Fibroblast of lung (primary cell): ENCODE data around the gene GNB1L. TPM values are rescaled to one million over a fixed set of nuclear protein-coding genes. Genes with fewer than 3 reads are reported as not detected.
A peak's percentile ranks its signal among the peaks of the same experiment; 100 is the strongest.

Experiments
- DNase-seq, 2 donors: peaks; one replicate each; pipeline versions ENCODE4 v3.0.0 to v3.0.0-alpha.2; 2010; ENCODE audit warnings: low read depth in 2 of 2
- H2AFZ ChIP-seq: 2 replicates; pipeline ENCODE4 v1.5.1; 2012; ENCODE audit warnings: low read length, control low read depth, inconsistent platforms
- H3K27ac ChIP-seq: 2 replicates; pipeline ENCODE4 v1.5.1; 2011; ENCODE audit warnings: low read length, control low read depth; ENCODE audit not compliant: insufficient read depth
- H3K27me3 ChIP-seq: 2 replicates; pipeline ENCODE4 v1.5.1; 2011; ENCODE audit warnings: mild to moderate bottlenecking, low read length; ENCODE audit not compliant: control insufficient read depth, insufficient read depth
- H3K36me3 ChIP-seq: 2 replicates; pipeline ENCODE4 v1.5.1; 2011; ENCODE audit warnings: low read length; ENCODE audit not compliant: control insufficient read depth, insufficient read depth
- H3K4me1 ChIP-seq: 2 replicates; pipeline ENCODE4 v1.5.1; 2011; ENCODE audit warnings: low read length; ENCODE audit not compliant: control insufficient read depth, insufficient read depth; ENCODE audit errors: extremely low read depth
- H3K4me2 ChIP-seq: 2 replicates; pipeline ENCODE4 v1.5.1; 2011; ENCODE audit warnings: low read length, control low read depth; ENCODE audit not compliant: insufficient read depth; ENCODE audit errors: extremely low read depth
- H3K4me3 ChIP-seq, 4 experiments: fragments of 200-600 bp in 1 of 4; sonication (generic) in 1 of 4; replicated peaks in 1 of 4; 2 replicates each; pipeline ENCODE4 v1.5.1; 2011 to 2016; ENCODE audit warnings: low read length in 4 of 4, low read depth in 3 of 4, mild to moderate bottlenecking in 3 of 4, control low read depth in 2 of 4, inconsistent platforms in 1 of 4, mixed read lengths in 1 of 4; ENCODE audit not compliant: insufficient read depth in 1 of 4; ENCODE audit errors: control extremely low read depth in 1 of 4
- H3K79me2 ChIP-seq: 2 replicates; pipeline ENCODE4 v1.5.1; 2012; ENCODE audit warnings: mild to moderate bottlenecking, low read length, inconsistent platforms; ENCODE audit not compliant: control insufficient read depth, insufficient read depth
- H3K9ac ChIP-seq: 2 replicates; pipeline ENCODE4 v1.5.1; 2011; ENCODE audit warnings: mild to moderate bottlenecking, low read length, control low read depth; ENCODE audit not compliant: insufficient read depth
- H3K9me3 ChIP-seq: 2 replicates; pipeline ENCODE4 v1.5.1; 2012; ENCODE audit warnings: low read depth, low read length; ENCODE audit not compliant: control insufficient read depth, insufficient read depth
- H4K20me1 ChIP-seq: 2 replicates; pipeline ENCODE4 v1.5.1; 2011; ENCODE audit warnings: low read length; ENCODE audit not compliant: control insufficient read depth, insufficient read depth; ENCODE audit errors: extremely low read depth
- CTCF ChIP-seq, 2 donors: IDR thresholded peaks in 1 of 2; conservative IDR thresholded peaks in 1 of 2; 1 replicate in 1 of 2; 2 replicates in 1 of 2; pipeline ENCODE4 v1.5.1; 2011 to 2012; ENCODE audit warnings: low read length in 2 of 2, control low read depth in 1 of 2, inconsistent platforms in 1 of 2, low read depth in 1 of 2, mild to moderate bottlenecking in 1 of 2
- EZH2 ChIP-seq: IDR thresholded peaks from 2 replicates; pipeline ENCODE4 v1.5.1; 2012; ENCODE audit warnings: low read length, control low read depth, mild to moderate bottlenecking; ENCODE audit errors: missing control alignments
- polyA plus RNA-seq, 2 donors: library from polyadenylated mRNA; depleted of rRNA in 1 of 2; stranded (reverse) in 1 of 2; unstranded in 1 of 2; fragments of >200 nt; gene quantifications; 2 replicates each; pipeline ENCODE4 v1.2.1, GENCODE V29; 2011 to 2012; ENCODE audit warnings: missing spikeins in 1 of 2
- total RNA-seq: library from RNA; depleted of rRNA; stranded (reverse); fragments of >200 nt; gene quantifications from 2 replicates; pipeline ENCODE4 v1.2.1, GENCODE V29; 2014

GNB1L gene
- total and polyA plus RNA-seq, 2 donors (not counting 1 experiment from before 2014, with no cell fraction given), result 1.4 to 7.8 TPM

GRCh38 chr22:19756288-19757128 is 98.2 kb downstream of the GNB1L start:
- peak; percentile 18 to 30 for TF ChIP-seq CTCF (conservative IDR thresholded peaks at IDR 0.05 in 1 of 2, IDR thresholded peaks at IDR 0.05 in 1 of 2; ENCODE audit: low read depth in 1 of 2, low read length in 2 of 2)
- TF ChIP-seq EZH2, result peak; percentile 89
- no peak overlapping the region for H2AFZ ChIP-seq
- no peaks in the 10 kb centered on the region for H3K79me2 ChIP-seq
- H3K27ac ChIP-seq, result no peak overlapping the region
- H3K9ac ChIP-seq, result no peak overlapping the region
- H3K4me2 ChIP-seq, result no peak overlapping the region
- no peak overlapping the region for H3K4me3 ChIP-seq
- H3K36me3 ChIP-seq, result no peaks in the 10 kb centered on the region
- no peaks in the 10 kb centered on the region for H3K9me3 ChIP-seq
- H3K4me1 ChIP-seq, result no peaks in the 10 kb centered on the region
- DNase-seq, result no peak
- H3K27me3 ChIP-seq, result peaks cover 71% of the 10 kb centered on the region
- no peaks in the 10 kb centered on the region for H4K20me1 ChIP-seq

GRCh38 chr22:19755722-19756287 is 98.9 kb downstream of the GNB1L start:
- H3K4me3 ChIP-seq, result no peak overlapping the region
- DNase-seq, result no peak
- H3K4me1 ChIP-seq, result no peaks in the 10 kb centered on the region
- no peaks in the 10 kb centered on the region for H3K9me3 ChIP-seq
- peaks cover 66% of the 10 kb centered on the region for H3K27me3 ChIP-seq
- no peak overlapping the region for H3K4me2 ChIP-seq
- no peak overlapping the region for H3K27ac ChIP-seq
- H2AFZ ChIP-seq, result no peak overlapping the region
- no peaks in the 10 kb centered on the region for H3K79me2 ChIP-seq
- H3K36me3 ChIP-seq, result no peaks in the 10 kb centered on the region
- H4K20me1 ChIP-seq, result no peaks in the 10 kb centered on the region
- TF ChIP-seq CTCF (conservative IDR thresholded peaks at IDR 0.05 in 1 of 2, IDR thresholded peaks at IDR 0.05 in 1 of 2; ENCODE audit: low read depth in 1 of 2, low read length in 2 of 2), result no peak
- TF ChIP-seq EZH2, result peak; percentile 82
- no peak overlapping the region for H3K9ac ChIP-seq

GRCh38 chr22:19755145-19755710 is 99.4 kb downstream of the GNB1L start:
- no peaks in the 10 kb centered on the region for H3K9me3 ChIP-seq
- no peaks in the 10 kb centered on the region for H3K4me1 ChIP-seq
- no peak overlapping the region for H3K9ac ChIP-seq
- H3K36me3 ChIP-seq, result no peaks in the 10 kb centered on the region
- peaks cover 66% of the 10 kb centered on the region for H3K27me3 ChIP-seq
- TF ChIP-seq CTCF (conservative IDR thresholded peaks at IDR 0.05 in 1 of 2, IDR thresholded peaks at IDR 0.05 in 1 of 2; ENCODE audit: low read depth in 1 of 2, low read length in 2 of 2), result no peak
- TF ChIP-seq EZH2, result no peak
- H2AFZ ChIP-seq, result no peak overlapping the region
- H3K27ac ChIP-seq, result no peak overlapping the region
- no peak overlapping the region for H3K4me2 ChIP-seq
- no peaks in the 10 kb centered on the region for H4K20me1 ChIP-seq
- DNase-seq, result no peak
- no peaks in the 10 kb centered on the region for H3K79me2 ChIP-seq
- H3K4me3 ChIP-seq, result no peak overlapping the region
